Measurements from ENCODE around the gene BRINP3. TPM values are rescaled to one million over a fixed set of nuclear protein-coding genes. Genes with fewer than 3 reads are reported as not detected.

BRINP3 gene
- total RNA-seq, 3 donors from 2014 or later (not counting 1 experiment from before 2014, with no cell fraction given) = not detected

DNA sequence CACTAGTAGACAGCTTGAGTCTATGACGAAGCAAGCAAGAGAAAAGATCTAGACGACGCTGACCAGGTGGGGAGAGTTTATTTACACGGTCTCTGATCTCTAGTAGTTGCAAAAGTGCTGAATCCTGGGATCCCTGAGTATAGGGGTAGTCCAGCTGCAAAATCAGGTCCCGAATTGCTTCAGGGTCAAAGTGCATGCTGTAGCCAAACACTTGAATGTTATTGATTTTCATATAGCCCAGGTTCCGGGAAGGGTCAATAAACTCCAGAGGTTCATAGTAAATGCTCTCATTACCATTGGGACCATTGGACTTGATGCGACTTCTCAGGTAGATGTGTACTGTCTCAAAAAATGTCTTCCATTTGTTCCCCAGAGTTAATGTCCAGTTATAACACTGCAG, 379.6 kb downstream of the BRINP3 start:
- no peaks in the 10 kb centered on the region for H3K4me1 ChIP-seq (ENCODE audit: control insufficient read depth, insufficient read depth, low read length)

DNA sequence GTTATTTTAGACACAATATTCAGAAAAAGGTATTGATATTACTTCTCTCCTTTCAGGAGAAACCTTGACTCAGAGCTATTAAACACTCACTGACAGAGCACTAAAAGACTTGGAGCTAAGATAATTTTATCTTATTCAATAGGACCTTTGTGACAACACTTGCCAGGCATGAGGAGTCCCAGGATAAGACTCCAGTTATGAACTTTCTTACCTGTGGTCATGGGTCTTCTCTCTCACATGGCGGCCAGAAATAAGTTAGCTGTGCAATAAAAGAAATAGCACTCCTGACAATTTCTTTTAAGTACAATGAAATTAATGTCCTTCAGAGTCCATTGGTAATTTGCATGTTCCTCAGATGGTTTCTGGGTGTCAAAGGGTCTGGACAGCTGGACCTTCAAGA, 382.1 kb downstream of the BRINP3 start:
- no peak for ATAC-seq
- intact Hi-C loops (cut with micrococcal nuclease) = no loop called here
- no peaks in the 10 kb centered on the region for H3K27me3 ChIP-seq (ENCODE audit: control insufficient read depth, insufficient read depth, low read length)

More for the DNA sequence above, 379.6 kb downstream of the BRINP3 start:
- TF ChIP-seq, protein P1, sequence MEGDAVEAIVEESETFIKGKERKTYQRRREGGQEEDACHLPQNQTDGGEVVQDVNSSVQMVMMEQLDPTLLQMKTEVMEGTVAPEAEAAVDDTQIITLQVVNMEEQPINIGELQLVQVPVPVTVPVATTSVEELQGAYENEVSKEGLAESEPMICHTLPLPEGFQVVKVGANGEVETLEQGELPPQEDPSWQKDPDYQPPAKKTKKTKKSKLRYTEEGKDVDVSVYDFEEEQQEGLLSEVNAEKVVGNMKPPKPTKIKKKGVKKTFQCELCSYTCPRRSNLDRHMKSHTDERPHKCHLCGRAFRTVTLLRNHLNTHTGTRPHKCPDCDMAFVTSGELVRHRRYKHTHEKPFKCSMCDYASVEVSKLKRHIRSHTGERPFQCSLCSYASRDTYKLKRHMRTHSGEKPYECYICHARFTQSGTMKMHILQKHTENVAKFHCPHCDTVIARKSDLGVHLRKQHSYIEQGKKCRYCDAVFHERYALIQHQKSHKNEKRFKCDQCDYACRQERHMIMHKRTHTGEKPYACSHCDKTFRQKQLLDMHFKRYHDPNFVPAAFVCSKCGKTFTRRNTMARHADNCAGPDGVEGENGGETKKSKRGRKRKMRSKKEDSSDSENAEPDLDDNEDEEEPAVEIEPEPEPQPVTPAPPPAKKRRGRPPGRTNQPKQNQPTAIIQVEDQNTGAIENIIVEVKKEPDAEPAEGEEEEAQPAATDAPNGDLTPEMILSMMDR (IDR thresholded peaks at IDR 0.05) = no peak
- 89% methylated on average over 7 of the region's 7 CpGs for WGBS (ENCODE audit: insufficient coverage)
- H3K27ac ChIP-seq (ENCODE audit: low read length) = no peak overlapping the region
- ATAC-seq = no peak
- H3K27me3 ChIP-seq (ENCODE audit: control insufficient read depth, insufficient read depth, low read length) = no peaks in the 10 kb centered on the region
- H3K36me3 ChIP-seq (ENCODE audit: control insufficient read depth, insufficient read depth, low read length) = no peaks in the 10 kb centered on the region
- Mint-ChIP-seq H3K4me1 (no peaks in the 10 kb centered on the region), H3K27me3 (ENCODE audit: low read depth in 2 of 2) (no peaks in the 10 kb centered on the region), H3K36me3 (no peaks in the 10 kb centered on the region), H3K27ac (no peak overlapping the region), H3K4me3 (no peak overlapping the region), H3K9me3 (peaks cover 6 to 14% of the 10 kb centered on the region in 2 donors)
- H3K4me3 ChIP-seq (ENCODE audit: low read length) = no peak overlapping the region
- no peak for DNase-seq
- H3K9me3 ChIP-seq (ENCODE audit: control insufficient read depth, insufficient read depth, low read length) = peaks cover 6% of the 10 kb centered on the region
- intact Hi-C loops (cut with micrococcal nuclease) = no loop called here

DNA sequence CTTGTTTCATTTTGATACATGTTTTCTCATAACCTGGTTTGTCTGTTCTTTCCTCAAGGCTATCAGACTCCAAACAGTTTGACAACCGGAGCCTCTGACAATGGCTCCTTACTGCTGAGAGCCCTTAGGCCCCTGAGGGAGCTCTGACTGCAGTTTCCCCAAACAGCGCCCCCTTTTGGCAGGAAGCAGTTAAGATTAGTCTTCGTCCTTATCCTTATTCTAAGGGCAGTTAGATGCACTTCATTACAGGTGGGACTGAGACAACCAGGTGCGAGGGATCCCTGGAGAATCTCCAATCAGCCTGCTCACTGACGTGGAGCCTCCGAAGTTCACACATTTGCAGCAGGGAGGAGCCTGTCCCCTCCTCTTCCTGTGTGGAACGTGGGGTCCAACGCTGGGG, 393.1 kb downstream of the BRINP3 start:
- no peaks in the 10 kb centered on the region for H3K4me1 Mint-ChIP-seq
- TF ChIP-seq, protein P1 (IDR thresholded peaks at IDR 0.05) = no peak
- WGBS (ENCODE audit: insufficient coverage) = 67% methylated on average over 8 of the region's 8 CpGs
- no peaks in the 10 kb centered on the region for H3K27me3 Mint-ChIP-seq (ENCODE audit: low read depth in 2 of 2)
- intact Hi-C loops (cut with micrococcal nuclease) = no loop called here
- no peak overlapping the region for H3K27ac ChIP-seq (ENCODE audit: low read length)
- no peaks in the 10 kb centered on the region for H3K36me3 Mint-ChIP-seq
- no peak for ATAC-seq
- no peak for DNase-seq
- H3K27me3 ChIP-seq (ENCODE audit: control insufficient read depth, insufficient read depth, low read length) = no peaks in the 10 kb centered on the region
- H3K4me3 ChIP-seq (ENCODE audit: low read length) = no peak overlapping the region
- H3K9me3 Mint-ChIP-seq = peaks cover 2 to 8% of the 10 kb centered on the region in 2 donors
- no peak overlapping the region for H3K4me3 Mint-ChIP-seq
- peaks cover 3% of the 10 kb centered on the region for H3K9me3 ChIP-seq (ENCODE audit: control insufficient read depth, insufficient read depth, low read length)
- H3K36me3 ChIP-seq (ENCODE audit: control insufficient read depth, insufficient read depth, low read length) = no peaks in the 10 kb centered on the region
- no peaks in the 10 kb centered on the region for H3K4me1 ChIP-seq (ENCODE audit: control insufficient read depth, insufficient read depth, low read length)
- H3K27ac Mint-ChIP-seq = no peak overlapping the region

More for the DNA sequence above, 382.1 kb downstream of the BRINP3 start:
- TF ChIP-seq, protein P1 (IDR thresholded peaks at IDR 0.05) = no peak
- no CpG with 5 or more reads among the region's 1 CpG for WGBS (ENCODE audit: insufficient coverage)
- Mint-ChIP-seq H3K27ac (no peak overlapping the region), H3K27me3 (ENCODE audit: low read depth in 2 of 2) (no peaks in the 10 kb centered on the region), H3K4me3 (no peak overlapping the region), H3K36me3 (no peaks in the 10 kb centered on the region), H3K4me1 (no peaks in the 10 kb centered on the region), H3K9me3 (peaks cover 4 to 14% of the 10 kb centered on the region in 2 donors)
- H3K36me3 ChIP-seq (ENCODE audit: control insufficient read depth, insufficient read depth, low read length) = no peaks in the 10 kb centered on the region
- peaks cover 9% of the 10 kb centered on the region for H3K9me3 ChIP-seq (ENCODE audit: control insufficient read depth, insufficient read depth, low read length)
- no peak for DNase-seq
- no peak overlapping the region for H3K4me3 ChIP-seq (ENCODE audit: low read length)
- no peak overlapping the region for H3K27ac ChIP-seq (ENCODE audit: low read length)
- H3K4me1 ChIP-seq (ENCODE audit: control insufficient read depth, insufficient read depth, low read length) = no peaks in the 10 kb centered on the region

DNA sequence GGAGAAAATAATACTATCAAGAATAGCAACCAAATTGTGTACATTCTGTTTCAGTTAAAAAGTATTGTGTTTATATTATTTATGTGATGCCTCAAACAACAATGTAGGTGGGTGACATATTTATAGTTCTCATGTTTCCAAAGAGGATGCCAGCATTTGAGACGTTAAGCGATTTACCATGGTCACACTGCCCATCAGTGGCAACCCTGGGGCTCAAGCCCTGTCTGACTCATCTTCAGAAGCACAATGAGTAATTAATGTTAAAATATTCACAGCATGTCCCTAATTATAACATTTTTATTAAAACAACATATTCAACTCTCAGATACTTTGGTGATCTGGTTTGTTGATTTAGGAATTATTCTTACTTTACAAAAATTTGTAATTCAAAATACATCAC, 409.4 kb downstream of the BRINP3 start:
- Mint-ChIP-seq H3K27me3 (ENCODE audit: low read depth in 2 of 2) (no peaks in the 10 kb centered on the region), H3K4me1 (no peaks in the 10 kb centered on the region), H3K27ac (no peak overlapping the region), H3K36me3 (peaks cover 16% of the 10 kb centered on the region), H3K4me3 (no peak overlapping the region), H3K9me3 (peaks cover 11 to 17% of the 10 kb centered on the region in 2 donors)
- intact Hi-C loops (cut with micrococcal nuclease) = no loop called here
- Histone ChIP-seq H3K36me3 (ENCODE audit: control insufficient read depth, insufficient read depth, low read length) (no peaks in the 10 kb centered on the region), H3K4me1 (ENCODE audit: control insufficient read depth, insufficient read depth, low read length) (no peaks in the 10 kb centered on the region), H3K9me3 (ENCODE audit: control insufficient read depth, insufficient read depth, low read length) (no peaks in the 10 kb centered on the region), H3K27ac (ENCODE audit: low read length) (no peak overlapping the region), H3K27me3 (ENCODE audit: control insufficient read depth, insufficient read depth, low read length) (no peaks in the 10 kb centered on the region), H3K4me3 (ENCODE audit: low read length) (no peak overlapping the region)
- TF ChIP-seq, protein P1 (IDR thresholded peaks at IDR 0.05) = no peak
- DNase-seq (no peak), ATAC-seq (no peak)
- 82% methylated on average over 2 of the region's 2 CpGs for WGBS (ENCODE audit: insufficient coverage)

All from natural killer cell (primary cell).